Peyer's patch (tissue), 4 donors: ENCODE results near the gene CENPK.

Source experiments
- POLR2A ChIP-seq, 2 donors: fragments of 450-650 bp; IDR thresholded peaks; one replicate each; pipeline ENCODE4 v1.5.1; 2017; ENCODE audit warnings: antibody characterized with exemption in 2 of 2, mild to moderate bottlenecking in 2 of 2, moderate library complexity in 2 of 2
- TF ChIP-seq, protein P1 (sequence below), 6 experiments: fragments of 450-650 bp in 4 of 6; fragments of 200-600 bp in 2 of 6; sonication (generic) in 1 of 6; IDR thresholded peaks; one replicate each; pipeline ENCODE4 v1.5.1; 2017 to 2019; ENCODE audit warnings: antibody characterized with exemption in 6 of 6, mild to moderate bottlenecking in 3 of 6, moderate library complexity in 1 of 6

DNA sequence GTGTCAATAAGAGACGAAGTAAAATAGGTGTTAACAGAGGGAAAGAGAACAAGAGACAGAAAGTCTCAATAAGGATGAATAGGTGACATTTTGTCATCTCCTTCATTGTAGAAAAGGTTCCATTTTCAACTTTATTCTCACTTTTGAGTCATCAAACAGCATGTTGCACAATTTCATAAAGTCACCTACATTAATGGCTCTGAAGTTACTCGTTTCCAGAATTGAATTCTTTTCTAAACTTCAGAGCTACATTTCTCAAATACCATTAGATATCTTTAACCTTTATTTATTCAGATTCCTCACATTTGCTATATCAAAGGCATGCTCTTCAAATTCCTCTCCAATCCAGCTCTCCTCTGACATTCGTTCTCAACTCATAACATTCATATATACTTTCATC lies 94.3 kb downstream of the CENPK start:
- TF ChIP-seq, protein P1, sequence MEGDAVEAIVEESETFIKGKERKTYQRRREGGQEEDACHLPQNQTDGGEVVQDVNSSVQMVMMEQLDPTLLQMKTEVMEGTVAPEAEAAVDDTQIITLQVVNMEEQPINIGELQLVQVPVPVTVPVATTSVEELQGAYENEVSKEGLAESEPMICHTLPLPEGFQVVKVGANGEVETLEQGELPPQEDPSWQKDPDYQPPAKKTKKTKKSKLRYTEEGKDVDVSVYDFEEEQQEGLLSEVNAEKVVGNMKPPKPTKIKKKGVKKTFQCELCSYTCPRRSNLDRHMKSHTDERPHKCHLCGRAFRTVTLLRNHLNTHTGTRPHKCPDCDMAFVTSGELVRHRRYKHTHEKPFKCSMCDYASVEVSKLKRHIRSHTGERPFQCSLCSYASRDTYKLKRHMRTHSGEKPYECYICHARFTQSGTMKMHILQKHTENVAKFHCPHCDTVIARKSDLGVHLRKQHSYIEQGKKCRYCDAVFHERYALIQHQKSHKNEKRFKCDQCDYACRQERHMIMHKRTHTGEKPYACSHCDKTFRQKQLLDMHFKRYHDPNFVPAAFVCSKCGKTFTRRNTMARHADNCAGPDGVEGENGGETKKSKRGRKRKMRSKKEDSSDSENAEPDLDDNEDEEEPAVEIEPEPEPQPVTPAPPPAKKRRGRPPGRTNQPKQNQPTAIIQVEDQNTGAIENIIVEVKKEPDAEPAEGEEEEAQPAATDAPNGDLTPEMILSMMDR (IDR thresholded peaks at IDR 0.05), result no peak
- TF ChIP-seq POLR2A (IDR thresholded peaks at IDR 0.05), result no peak
